GM18505 (cell line): ENCODE results near the gene NFKBIE.

Source experiments
- ATAC-seq: cut with Tn5 transposase; IDR thresholded peaks from one replicate; pipeline ENCODE4 v1.9.1; 2021; ENCODE audit not compliant: unreplicated experiment
- POLR2A ChIP-seq: IDR thresholded peaks from 4 replicates; pipeline ENCODE4 v1.6.1; 2011; ENCODE audit warnings: borderline replicate concordance; ENCODE audit not compliant: insufficient read depth, insufficient read length; ENCODE audit errors: extremely low read depth

Gene NFKBIE

DNA sequence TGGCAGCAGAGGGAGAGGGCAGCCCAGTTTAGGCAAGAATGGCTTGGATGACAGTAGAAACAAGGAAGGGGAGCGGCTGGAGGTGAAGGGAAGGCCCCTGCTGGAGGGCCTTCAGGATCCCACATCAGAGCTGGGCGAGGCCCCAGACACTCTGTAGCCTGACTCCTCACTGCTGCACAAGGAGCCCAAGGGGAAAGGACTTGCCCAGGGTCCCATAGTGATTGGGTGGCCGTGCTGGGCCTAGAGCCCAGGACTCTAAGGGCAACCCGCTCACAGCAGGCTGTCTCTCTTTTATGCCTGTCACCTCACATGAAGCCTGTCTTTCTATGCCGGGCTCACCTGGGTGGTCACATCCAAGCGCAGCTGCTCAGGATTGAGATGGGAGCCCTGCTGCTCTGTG is 38.5 kb upstream of the NFKBIE start:
- no peak for ATAC-seq

DNA sequence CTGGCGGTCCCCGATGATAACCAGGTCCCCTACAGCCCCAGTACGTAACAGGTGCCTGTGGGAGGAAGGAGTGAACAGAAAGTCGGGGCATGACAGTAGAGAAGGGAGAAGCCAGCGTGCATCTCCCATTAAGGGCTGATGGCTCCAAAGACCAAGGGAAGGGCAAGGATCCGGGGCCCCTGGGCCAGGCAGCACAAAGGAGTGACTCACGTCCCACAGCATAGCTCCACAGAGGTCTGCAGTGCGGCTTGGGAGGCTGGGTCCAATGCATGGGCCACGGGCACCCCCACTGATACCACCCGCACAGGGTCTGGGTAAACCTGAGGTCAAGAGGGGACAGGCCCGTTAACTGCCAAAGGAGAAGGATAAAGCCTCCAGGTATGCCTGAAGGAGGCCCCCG is 37.5 kb upstream of the NFKBIE start:
- no peak for ATAC-seq
- no peak for TF ChIP-seq POLR2A

More for the DNA sequence above, 38.5 kb upstream of the NFKBIE start:
- TF ChIP-seq POLR2A: no peak

GRCh38 chr6:44301782-44302564 is 36.6 kb upstream of the NFKBIE start:
- TF ChIP-seq POLR2A: no peak
- ATAC-seq: no peak

DNA sequence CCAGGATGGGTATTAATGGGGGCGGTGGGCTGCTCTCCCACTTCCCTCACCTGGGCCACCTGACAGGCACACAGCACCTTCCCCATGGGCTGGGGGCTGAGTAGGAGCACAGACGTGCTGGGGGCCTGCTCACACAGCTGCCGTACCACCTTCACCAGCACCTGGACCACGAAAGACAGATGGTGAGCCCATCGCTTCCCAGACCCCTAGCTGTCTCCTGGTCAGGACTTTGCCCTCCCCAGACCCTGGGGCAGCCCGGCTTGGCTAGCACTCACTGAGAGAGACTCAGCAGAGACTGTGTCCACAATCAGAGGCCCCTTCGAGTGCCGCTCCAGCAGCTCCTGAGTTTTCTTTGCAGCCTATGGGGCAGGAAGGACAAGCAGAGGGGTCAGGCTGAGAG is 35.8 kb upstream of the NFKBIE start:
- no peak for ATAC-seq

DNA sequence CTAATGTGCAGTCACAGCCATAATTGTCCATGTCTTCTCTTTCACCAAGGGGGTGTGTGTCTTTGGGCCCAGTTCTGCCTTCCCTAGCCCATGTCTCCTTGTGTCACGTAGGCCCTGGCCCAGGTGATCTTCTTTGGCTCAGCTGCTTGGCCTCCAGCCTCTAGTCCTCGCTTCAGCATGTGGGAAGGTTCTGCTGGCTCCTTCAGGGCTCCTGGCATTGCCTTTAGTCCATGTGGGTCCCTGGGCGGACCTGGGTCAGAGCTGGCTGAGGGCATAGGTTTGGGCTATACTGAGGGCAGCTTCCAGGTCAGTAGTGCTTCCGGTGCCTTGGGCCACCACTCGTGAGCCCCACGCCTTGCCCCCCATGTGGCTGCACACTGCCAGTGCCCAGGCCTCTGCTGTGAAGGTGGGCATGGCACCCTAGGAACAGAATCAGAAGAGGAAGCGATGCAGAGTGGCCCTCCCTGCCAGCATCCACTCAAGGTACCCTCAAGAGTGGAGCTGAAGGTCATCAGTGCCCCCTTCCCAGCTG is 35.0 kb upstream of the NFKBIE start:
- ATAC-seq: no peak
- TF ChIP-seq POLR2A: no peak

More for the DNA sequence above, 35.8 kb upstream of the NFKBIE start:
- TF ChIP-seq POLR2A: no peak

GRCh38 chr6:44298864-44299263 is 33.5 kb upstream of the NFKBIE start:
- TF ChIP-seq POLR2A: no peak
- no peak for ATAC-seq

DNA sequence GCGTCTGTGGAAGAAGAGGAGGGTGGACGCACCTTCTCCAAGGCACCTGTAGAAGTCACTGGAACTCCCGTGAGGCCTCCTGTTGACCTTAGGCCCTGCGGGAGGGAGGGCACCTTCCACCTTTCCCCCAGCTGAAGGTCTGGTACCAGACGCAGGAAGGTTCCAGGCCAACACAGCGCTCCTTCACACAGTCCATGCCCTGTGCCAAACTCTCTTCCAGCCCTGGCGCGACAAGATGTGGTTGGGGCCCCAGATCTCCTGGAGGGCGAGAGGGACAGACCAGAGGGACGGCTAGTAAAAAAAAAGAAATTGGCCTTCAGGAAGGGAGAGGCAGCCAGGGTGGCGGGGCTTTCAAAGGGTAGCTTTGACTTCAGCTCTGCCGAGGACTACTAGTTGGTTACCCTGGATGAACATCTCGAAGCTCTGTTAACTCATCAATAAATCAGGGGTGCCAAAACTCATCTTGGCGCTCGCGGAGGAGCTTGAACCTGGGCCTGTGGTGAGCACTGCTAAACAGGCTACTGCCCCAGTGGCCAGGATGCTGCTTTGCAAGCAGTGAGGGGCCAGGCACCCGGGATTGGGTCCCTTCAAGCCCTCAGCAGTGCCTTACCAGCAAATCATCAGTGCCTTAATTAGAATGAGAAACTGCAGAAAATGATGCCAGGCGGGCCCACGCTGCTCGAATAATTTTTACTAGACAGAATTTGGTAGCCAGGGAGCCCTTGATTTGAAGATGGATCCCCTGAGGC is 32.9 kb upstream of the NFKBIE start:
- no peak for TF ChIP-seq POLR2A
- ATAC-seq: no peak

- TF ChIP-seq POLR2A: no peak
- ATAC-seq: no peak
These were observed 32.0 kb upstream of the NFKBIE start for GRCh38 chr6:44297063-44298038.

DNA sequence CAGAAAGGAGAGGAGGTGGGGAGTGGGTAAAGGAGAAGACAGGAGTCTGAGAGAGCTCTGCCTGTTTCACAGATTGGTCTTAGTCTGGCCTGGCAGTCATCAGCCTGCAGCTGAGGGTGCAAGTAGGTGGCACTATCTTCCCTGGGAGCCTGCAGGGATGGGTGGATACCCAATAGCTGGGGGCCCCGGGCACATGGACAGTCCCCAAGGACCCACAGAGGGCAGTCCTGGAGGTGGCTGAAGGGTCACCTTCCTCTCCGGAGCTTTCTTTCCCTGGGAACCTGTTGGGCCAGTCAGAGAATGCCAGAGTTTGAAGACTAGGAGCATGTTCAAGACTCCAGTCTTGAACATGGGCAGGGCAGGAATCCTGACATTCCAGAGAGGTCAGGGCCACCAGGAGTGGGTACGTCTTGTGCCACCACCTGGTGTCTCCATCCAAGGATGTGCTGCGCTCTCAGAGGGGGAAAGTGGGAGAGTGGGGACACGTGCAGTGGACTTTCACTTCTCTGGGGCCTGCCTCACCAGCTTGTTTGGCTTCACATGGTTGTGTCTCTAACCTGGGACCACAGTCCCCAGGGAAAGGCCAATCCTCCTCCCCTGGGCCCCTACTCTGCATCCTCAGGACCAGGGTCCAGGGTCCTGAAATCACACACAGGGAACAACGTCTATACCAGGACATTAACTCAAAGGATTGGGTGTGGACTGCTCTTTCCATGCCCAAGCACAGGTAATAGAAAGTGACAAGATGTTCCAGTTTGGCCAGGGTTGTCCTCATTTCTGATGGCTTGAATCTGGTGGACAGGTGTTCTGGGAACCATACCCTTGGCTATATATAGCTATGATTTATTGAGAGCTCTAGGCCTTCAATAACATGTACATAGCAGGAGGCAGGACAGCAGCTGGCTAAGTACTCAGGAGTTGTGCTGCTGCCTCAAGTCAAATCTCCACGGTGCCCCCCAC is 29.8 kb upstream of the NFKBIE start:
- ATAC-seq: no peak
- no peak for TF ChIP-seq POLR2A

- no peak for TF ChIP-seq POLR2A
- ATAC-seq: no peak
These were observed 27.5 kb upstream of the NFKBIE start for GRCh38 chr6:44292661-44293365.

DNA sequence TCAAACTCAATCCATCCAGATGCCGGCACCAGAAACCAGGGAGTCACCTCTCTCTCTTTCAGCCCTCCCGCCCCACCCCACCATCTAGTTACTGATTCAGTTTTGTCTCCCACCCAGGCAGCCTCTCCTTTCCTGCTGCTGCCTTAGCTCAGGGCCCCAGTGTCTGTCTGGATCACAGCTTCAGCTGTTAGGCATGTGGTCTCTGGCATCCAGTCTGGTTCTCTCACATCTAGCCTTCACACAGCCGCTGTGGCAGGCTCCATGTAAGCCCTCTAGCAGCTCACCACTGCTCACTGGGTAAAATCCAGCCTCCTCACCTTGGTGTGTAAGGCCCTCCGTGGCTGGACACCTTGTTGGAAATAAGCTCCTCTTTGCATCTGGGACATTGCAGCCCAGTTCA is 26.5 kb upstream of the NFKBIE start:
- ATAC-seq: no peak
- TF ChIP-seq POLR2A: no peak
